Lung (tissue), 12 donors: ENCODE measurements around the gene PASK. TPM values are rescaled to one million over a fixed set of nuclear protein-coding genes. Genes with fewer than 3 reads are reported as not detected.
A peak's percentile ranks its signal among the peaks of the same experiment; 100 is the strongest.

Experiments
- ATAC-seq: fragments of 200-7000 bp; cut with Tn5 transposase; one replicate; pipeline ENCODE4 v1.9.1; 2020; ENCODE audit warnings: moderate number of reproducible peaks; ENCODE audit not compliant: insufficient read depth, low FRiP score
- DNase-seq, 3 donors: peaks; one replicate each; pipeline ENCODE4 v3.0.0-alpha.2; 2013 to 2017
- H3K27ac ChIP-seq, 2 donors: one replicate each; pipeline ENCODE4 v1.5.1; 2013; ENCODE audit warnings: mild to moderate bottlenecking in 2 of 2, moderate library complexity in 2 of 2, control low read depth in 1 of 2, inconsistent platforms in 1 of 2, low read depth in 1 of 2, low read length in 1 of 2
- H3K27me3 ChIP-seq, 3 donors: one replicate each; pipeline ENCODE4 v1.5.1; 2013; ENCODE audit warnings: low read length in 2 of 3; ENCODE audit not compliant: control insufficient read depth in 3 of 3, insufficient read depth in 3 of 3
- H3K36me3 ChIP-seq, 4 donors: one replicate each; pipeline ENCODE4 v1.5.1; 2013; ENCODE audit warnings: low read length in 4 of 4, mild to moderate bottlenecking in 1 of 4, moderate library complexity in 1 of 4; ENCODE audit not compliant: control insufficient read depth in 4 of 4, insufficient read depth in 4 of 4
- H3K4me1 ChIP-seq, 5 donors: one replicate each; pipeline ENCODE4 v1.5.1; 2013; ENCODE audit warnings: low read length in 5 of 5, mild to moderate bottlenecking in 2 of 5, moderate library complexity in 1 of 5; ENCODE audit not compliant: control insufficient read depth in 5 of 5, insufficient read depth in 5 of 5
- H3K4me3 ChIP-seq: one replicate; pipeline ENCODE4 v1.5.1; 2013; ENCODE audit warnings: mild to moderate bottlenecking, control low read depth, moderate library complexity
- H3K9ac ChIP-seq, 2 donors: one replicate each; pipeline ENCODE4 v1.5.1; 2013; ENCODE audit warnings: low read length in 2 of 2, control low read depth in 1 of 2; ENCODE audit not compliant: insufficient read depth in 1 of 2
- H3K9me3 ChIP-seq, 4 donors: one replicate each; pipeline ENCODE4 v1.5.1; 2013; ENCODE audit warnings: low read length in 3 of 4, mild to moderate bottlenecking in 1 of 4, moderate library complexity in 1 of 4; ENCODE audit not compliant: control insufficient read depth in 4 of 4, insufficient read depth in 3 of 4
- CTCF ChIP-seq: IDR thresholded peaks from 2 replicates; pipeline ENCODE4 v1.5.1; 2012; ENCODE audit warnings: mild to moderate bottlenecking; ENCODE audit errors: control extremely low read depth, extremely low read depth
- WGBS, 2 donors: extraction: QIAGEN DNeasy Blood & Tissue Kit; methylation state at CpG; one replicate each; pipeline ENCODE4 v1.1.7; 2013; 5-methylcytosine and 5-hydroxymethylcytosine counted together
- polyA plus RNA-seq, 2 donors: library from polyadenylated mRNA; stranded (reverse); fragments of 200-250 nt; gene quantifications; one replicate each; pipeline ENCODE4 v1.2.1, GENCODE V29; 2013
- total RNA-seq, 2 donors: library from RNA; depleted of rRNA in 1 of 2; stranded (reverse); fragments of >200 nt in 1 of 2; gene quantifications; one replicate each; pipeline ENCODE4 v1.2.1, GENCODE V29; 2014 to 2021
- donor health status: control.
- donor health status: control.
- donor health status: Bipolar disorder and iron deficiency.
- donor health status: healthy.
- donor health status: DM: yes; HTN: yes; CAD: no.

PASK gene
- total and polyA plus RNA-seq, 4 donors = 3.5 to 21.8 (median 13.2) TPM

GRCh38 chr2:241182126-241182525 lies 32.9 kb upstream of the PASK start:
- TF ChIP-seq CTCF = no peak
- Histone ChIP-seq H3K9me3 (no peaks in the 10 kb centered on the region), H3K27ac (no peak overlapping the region), H3K4me3 (no peak overlapping the region), H3K9ac (no peak overlapping the region), H3K4me1 (peaks cover 0 to 2% (median 0%) of the 10 kb centered on the region in 5 donors), H3K36me3 (peaks cover 0 to 24% (median 12%) of the 10 kb centered on the region in 4 donors), H3K27me3 (no peaks in the 10 kb centered on the region)
- DNase-seq (no peak), ATAC-seq (no peak)
- 98 to 99% methylated on average over 3 of the region's 3 CpGs for WGBS, 2 donors

- H3K4me1 ChIP-seq = peaks cover 0 to 2% (median 0%) of the 10 kb centered on the region in 5 donors
- no peak for DNase-seq
- H3K27ac ChIP-seq = no peak overlapping the region
- no peaks in the 10 kb centered on the region for H3K9me3 ChIP-seq
- peaks cover 4 to 28% (median 14%) of the 10 kb centered on the region in 4 donors for H3K36me3 ChIP-seq
- H3K27me3 ChIP-seq = no peaks in the 10 kb centered on the region
- no peak for TF ChIP-seq CTCF
- H3K4me3 ChIP-seq = no peak overlapping the region
- WGBS, 2 donors = 94 to 96% methylated on average over 12 of the region's 12 CpGs
- H3K9ac ChIP-seq = no peak overlapping the region
- ATAC-seq = no peak
These were observed 31.2 kb upstream of the PASK start for GRCh38 chr2:241180495-241180894.

GRCh38 chr2:241179899-241180298 lies 30.6 kb upstream of the PASK start:
- H3K36me3 ChIP-seq = peaks cover 8 to 29% (median 14%) of the 10 kb centered on the region in 4 donors
- TF ChIP-seq CTCF = no peak
- H3K4me3 ChIP-seq = no peak overlapping the region
- H3K4me1 ChIP-seq = peaks cover 0 to 2% (median 0%) of the 10 kb centered on the region in 5 donors
- WGBS, 2 donors = 79 to 84% methylated on average over 4 of the region's 4 CpGs
- H3K27ac ChIP-seq = no peak overlapping the region
- no peak overlapping the region for H3K9ac ChIP-seq
- no peaks in the 10 kb centered on the region for H3K9me3 ChIP-seq
- H3K27me3 ChIP-seq = no peaks in the 10 kb centered on the region
- DNase-seq (peak in 2 of 3 donors; percentile 40 to 75), ATAC-seq (no peak)

- ATAC-seq = no peak
- 69 to 84% methylated on average over 4 of the region's 4 CpGs for WGBS, 2 donors
- Histone ChIP-seq H3K27ac (no peak overlapping the region), H3K9me3 (no peaks in the 10 kb centered on the region), H3K9ac (no peak overlapping the region), H3K4me1 (peaks cover 0 to 2% (median 0%) of the 10 kb centered on the region in 5 donors), H3K36me3 (peaks cover 8 to 35% (median 14%) of the 10 kb centered on the region in 4 donors), H3K4me3 (no peak overlapping the region), H3K27me3 (no peaks in the 10 kb centered on the region)
- no peak for TF ChIP-seq CTCF
- peak; percentile 27 to 84 (median 47) for DNase-seq
These were observed 29.7 kb upstream of the PASK start for GRCh38 chr2:241178961-241179360.
